PFSK-1 (cell line): ENCODE results near the gene KRT5.

Experiments
- FOXP2 ChIP-seq: optimal IDR thresholded peaks from 2 replicates; pipeline ENCODE3; 2011; ENCODE audit warnings: borderline replicate concordance, control low read depth, inconsistent platforms; ENCODE audit not compliant: insufficient read depth; ENCODE audit errors: extremely low read length, extremely low read depth
- POLR2AphosphoS5 ChIP-seq: IDR thresholded peaks from 2 replicates; pipeline ENCODE4 v1.6.1; 2012; ENCODE audit warnings: low read depth, mild to moderate bottlenecking, control low read depth, low read length, moderate library complexity
- SIN3A ChIP-seq: IDR thresholded peaks from 2 replicates; pipeline ENCODE4 v1.6.1; 2012; ENCODE audit warnings: mild to moderate bottlenecking, low read length, moderate library complexity, borderline replicate concordance; ENCODE audit not compliant: insufficient read depth
- TAF1 ChIP-seq: IDR thresholded peaks from 2 replicates; pipeline ENCODE4 v1.6.1; 2012; ENCODE audit warnings: low read length, control low read depth, borderline replicate concordance; ENCODE audit not compliant: insufficient read depth
- TF ChIP-seq, protein P1 (sequence below), 2 experiments: IDR thresholded peaks; 2 replicates each; pipeline versions ENCODE4 v1.6.1 to v1.8.0; 2011 to 2012; ENCODE audit warnings: low read depth in 2 of 2, low read length in 2 of 2, control low read depth in 1 of 2, inconsistent platforms in 1 of 2, mild to moderate bottlenecking in 1 of 2, moderate library complexity in 1 of 2; ENCODE audit not compliant: insufficient read depth in 1 of 2

Gene KRT5

DNA sequence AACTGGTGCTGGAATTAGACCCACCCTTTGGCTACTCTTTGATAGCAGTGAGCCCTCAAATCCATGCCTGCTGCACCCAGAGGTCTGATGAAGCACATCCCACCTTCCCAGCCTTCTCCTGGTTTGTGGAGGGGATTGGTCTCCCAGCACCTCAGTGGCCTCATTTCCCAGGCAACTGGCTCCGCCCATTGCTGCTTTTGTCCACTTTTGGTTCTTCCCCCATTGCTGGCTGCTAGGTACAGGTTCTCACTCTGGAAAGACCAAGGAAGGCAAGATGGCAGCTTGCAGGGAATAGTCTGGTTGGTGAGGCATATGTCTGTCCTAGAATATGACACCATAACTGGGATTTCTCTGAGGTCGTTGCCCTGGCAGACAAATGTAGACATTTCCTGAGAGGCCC lies 10.2 kb upstream of the KRT5 start:
- TF ChIP-seq SIN3A (no peak), POLR2AphosphoS5 (no peak), TAF1 (no peak), FOXP2 (no peak)
- TF ChIP-seq, protein P1, sequence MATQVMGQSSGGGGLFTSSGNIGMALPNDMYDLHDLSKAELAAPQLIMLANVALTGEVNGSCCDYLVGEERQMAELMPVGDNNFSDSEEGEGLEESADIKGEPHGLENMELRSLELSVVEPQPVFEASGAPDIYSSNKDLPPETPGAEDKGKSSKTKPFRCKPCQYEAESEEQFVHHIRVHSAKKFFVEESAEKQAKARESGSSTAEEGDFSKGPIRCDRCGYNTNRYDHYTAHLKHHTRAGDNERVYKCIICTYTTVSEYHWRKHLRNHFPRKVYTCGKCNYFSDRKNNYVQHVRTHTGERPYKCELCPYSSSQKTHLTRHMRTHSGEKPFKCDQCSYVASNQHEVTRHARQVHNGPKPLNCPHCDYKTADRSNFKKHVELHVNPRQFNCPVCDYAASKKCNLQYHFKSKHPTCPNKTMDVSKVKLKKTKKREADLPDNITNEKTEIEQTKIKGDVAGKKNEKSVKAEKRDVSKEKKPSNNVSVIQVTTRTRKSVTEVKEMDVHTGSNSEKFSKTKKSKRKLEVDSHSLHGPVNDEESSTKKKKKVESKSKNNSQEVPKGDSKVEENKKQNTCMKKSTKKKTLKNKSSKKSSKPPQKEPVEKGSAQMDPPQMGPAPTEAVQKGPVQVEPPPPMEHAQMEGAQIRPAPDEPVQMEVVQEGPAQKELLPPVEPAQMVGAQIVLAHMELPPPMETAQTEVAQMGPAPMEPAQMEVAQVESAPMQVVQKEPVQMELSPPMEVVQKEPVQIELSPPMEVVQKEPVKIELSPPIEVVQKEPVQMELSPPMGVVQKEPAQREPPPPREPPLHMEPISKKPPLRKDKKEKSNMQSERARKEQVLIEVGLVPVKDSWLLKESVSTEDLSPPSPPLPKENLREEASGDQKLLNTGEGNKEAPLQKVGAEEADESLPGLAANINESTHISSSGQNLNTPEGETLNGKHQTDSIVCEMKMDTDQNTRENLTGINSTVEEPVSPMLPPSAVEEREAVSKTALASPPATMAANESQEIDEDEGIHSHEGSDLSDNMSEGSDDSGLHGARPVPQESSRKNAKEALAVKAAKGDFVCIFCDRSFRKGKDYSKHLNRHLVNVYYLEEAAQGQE (IDR thresholded peaks at IDR 0.05; ENCODE audit: insufficient read depth in 1 of 2, low read depth in 2 of 2, low read length in 2 of 2), result no peak

DNA sequence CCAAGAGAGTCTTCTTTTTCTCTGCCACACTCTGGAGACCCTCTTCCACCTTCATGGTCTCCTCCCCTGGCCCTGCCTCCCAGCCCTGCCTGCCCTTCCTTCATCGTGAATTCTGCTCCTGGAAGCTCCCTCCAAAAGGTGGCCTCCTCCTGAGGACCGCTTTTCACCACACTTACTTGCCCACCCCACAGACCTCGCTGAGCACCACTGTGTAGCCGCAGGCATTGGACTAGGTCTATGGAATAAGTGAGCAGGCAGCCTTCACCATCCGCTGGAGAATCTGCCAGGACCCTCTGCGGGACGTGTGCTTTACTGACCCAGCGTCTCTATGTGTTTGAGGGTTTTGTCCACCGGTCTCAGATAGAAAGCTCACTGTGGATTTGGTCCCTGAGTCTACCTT lies 9.7 kb upstream of the KRT5 start:
- TF ChIP-seq FOXP2 (no peak), POLR2AphosphoS5 (no peak), TAF1 (no peak), SIN3A (no peak)
- TF ChIP-seq, protein P1 (IDR thresholded peaks at IDR 0.05; ENCODE audit: insufficient read depth in 1 of 2, low read depth in 2 of 2, low read length in 2 of 2), result no peak

DNA sequence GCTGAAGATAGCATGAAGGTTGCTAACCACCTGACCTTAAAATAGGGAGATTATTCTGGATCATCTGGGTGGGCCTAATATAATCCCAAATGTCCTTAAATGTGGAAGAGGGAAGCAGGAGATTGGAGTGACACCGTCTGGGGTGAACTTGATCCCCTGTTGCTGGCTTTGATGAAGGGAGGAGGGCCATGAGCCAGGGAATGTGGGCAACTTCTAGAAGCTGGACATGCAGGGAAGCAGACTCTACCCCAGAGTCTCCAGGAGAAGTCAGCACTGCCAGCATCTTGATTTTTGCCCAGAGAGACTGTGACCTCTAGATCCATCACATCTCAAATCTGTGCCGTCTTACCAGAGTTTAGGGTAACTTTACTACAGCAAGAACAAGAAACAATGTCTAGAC lies 9.2 kb upstream of the KRT5 start:
- TF ChIP-seq POLR2AphosphoS5 (no peak), SIN3A (no peak)
- TF ChIP-seq, protein P1 (IDR thresholded peaks at IDR 0.05; ENCODE audit: insufficient read depth in 1 of 2, low read depth in 2 of 2, low read length in 2 of 2), result no peak

DNA sequence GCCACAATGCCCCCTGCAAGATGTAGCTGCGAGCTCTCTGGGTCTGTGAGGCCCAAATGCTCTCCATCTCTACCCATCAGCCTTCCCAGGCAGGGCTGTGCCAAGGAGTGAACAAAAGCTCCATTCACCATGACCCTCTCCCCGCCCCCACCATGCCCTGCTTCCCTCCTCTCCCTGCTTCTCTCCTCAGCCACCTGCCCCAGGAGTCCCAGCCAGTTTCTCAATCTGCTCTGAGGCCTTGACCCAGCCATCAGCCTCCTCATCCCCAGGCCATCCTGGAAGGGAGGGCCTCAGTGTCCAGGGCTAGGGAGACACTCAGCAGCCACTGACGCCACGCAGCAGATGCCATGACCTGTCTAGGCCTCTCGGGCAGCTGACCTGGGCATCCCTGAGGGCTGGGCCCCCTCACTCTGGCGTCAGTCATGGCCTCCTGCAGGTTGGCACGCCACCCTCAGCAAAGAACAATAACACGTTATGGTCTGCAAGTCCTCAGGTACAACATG lies 8.5 kb upstream of the KRT5 start:
- TF ChIP-seq, protein P1 (IDR thresholded peaks at IDR 0.05; ENCODE audit: insufficient read depth in 1 of 2, low read depth in 2 of 2, low read length in 2 of 2), result no peak
- TF ChIP-seq SIN3A (no peak), POLR2AphosphoS5 (no peak), FOXP2 (no peak), TAF1 (no peak)
